ENCODE results near the gene GADL1.

GADL1 gene

DNA sequence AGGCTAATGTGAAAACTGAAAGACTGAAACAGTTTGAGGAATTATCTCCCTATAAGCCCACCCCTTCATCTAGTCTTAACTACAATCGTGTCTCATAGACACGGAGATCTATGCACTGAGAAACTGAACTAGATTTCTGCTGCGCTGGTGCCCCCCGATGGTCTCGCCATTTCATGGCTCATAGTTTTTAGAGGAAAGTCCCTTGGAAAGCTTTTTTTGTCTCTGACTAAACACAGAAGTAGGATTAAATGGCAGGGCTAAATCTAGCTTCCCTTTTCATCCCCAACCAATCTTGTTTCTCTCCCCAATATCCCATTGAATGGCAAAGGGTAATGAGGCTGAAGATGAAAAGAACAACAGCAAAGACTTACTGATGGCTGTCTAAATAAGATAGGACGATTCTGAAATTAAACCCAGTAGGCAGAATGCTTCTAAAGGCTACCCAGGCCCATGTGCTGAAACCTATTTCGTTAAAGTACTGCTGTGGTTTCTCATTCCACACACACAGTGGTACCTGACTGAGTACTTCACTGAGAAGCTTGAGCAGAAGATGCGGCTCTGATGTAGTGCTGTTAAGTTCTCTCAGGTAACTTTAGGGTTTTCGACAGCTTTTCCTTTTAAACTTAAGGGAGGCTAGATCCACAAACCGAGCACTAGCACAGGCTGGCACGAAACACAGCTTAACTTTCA is 142.7 kb downstream of the GADL1 start:
- peak; percentile 14 for DNase-seq (ENCODE audit: extremely low spot score)
- TF ChIP-seq NFRKB (IDR thresholded peaks at IDR 0.05) (no peak), FOXM1 (IDR thresholded peaks at IDR 0.05; ENCODE audit: borderline replicate concordance) (no peak)
- ChIA-PET POLR2A (no interaction called here), CTCF (interaction anchor here (0.7 kb wide), 1 partner anchor 709 kb away, joined by 3 read pairs; no protein-coding TSS in a partner anchor)

- POLR2A ChIA-PET, result no interaction called here
- CTCF ChIA-PET, result no interaction called here
- no peak for DNase-seq (ENCODE audit: extremely low spot score)
- TF ChIP-seq, protein P1, sequence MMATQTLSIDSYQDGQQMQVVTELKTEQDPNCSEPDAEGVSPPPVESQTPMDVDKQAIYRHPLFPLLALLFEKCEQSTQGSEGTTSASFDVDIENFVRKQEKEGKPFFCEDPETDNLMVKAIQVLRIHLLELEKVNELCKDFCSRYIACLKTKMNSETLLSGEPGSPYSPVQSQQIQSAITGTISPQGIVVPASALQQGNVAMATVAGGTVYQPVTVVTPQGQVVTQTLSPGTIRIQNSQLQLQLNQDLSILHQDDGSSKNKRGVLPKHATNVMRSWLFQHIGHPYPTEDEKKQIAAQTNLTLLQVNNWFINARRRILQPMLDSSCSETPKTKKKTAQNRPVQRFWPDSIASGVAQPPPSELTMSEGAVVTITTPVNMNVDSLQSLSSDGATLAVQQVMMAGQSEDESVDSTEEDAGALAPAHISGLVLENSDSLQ (IDR thresholded peaks at IDR 0.05), result peak; percentile 58; the same call in 1 of the 2 replicates
- TF ChIP-seq FOXA1 (IDR thresholded peaks at IDR 0.05), result no peak
Observed at GRCh38 chr3:30750967-30751366, 143.5 kb downstream of the GADL1 start.

DNA sequence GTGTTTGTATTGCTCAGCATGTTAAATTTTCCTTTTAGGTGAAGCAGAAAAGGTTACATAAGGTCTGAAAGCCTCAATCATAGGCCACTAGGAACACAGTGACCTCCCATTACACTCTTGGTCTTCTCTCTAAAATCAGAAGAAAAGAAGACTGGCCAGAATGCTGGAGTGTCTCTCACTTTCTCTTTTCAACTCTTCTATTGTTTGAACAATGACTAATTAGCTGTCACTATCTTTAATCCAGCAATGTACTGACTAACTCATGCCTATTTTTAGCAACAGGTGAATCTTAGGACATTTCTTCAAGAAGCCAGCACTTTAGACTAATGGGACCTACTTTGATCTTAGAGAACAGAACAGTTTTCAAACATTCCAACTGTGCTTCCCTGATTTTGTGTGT is 145.2 kb downstream of the GADL1 start:
- DNase-seq (ENCODE audit: extremely low spot score), result no peak
- POLR2A ChIA-PET, result no interaction called here
- TF ChIP-seq FOXA1 (IDR thresholded peaks at IDR 0.05) (no peak), SUZ12 (IDR thresholded peaks at IDR 0.05) (no peak), CTBP1 (IDR thresholded peaks at IDR 0.05; ENCODE audit: borderline replicate concordance) (no peak), HDGF (IDR thresholded peaks at IDR 0.05; ENCODE audit: borderline replicate concordance) (no peak), BHLHE40 (IDR thresholded peaks at IDR 0.05; ENCODE audit: borderline replicate concordance) (no peak)
- TF ChIP-seq, protein P1 (IDR thresholded peaks at IDR 0.05), result no peak
- CTCF ChIA-PET, result no interaction called here

- POLR2A ChIA-PET, result no interaction called here
- TF ChIP-seq FOXK2 (IDR thresholded peaks at IDR 0.05) (no peak), ARNT (IDR thresholded peaks at IDR 0.05) (no peak), HDGF (IDR thresholded peaks at IDR 0.05; ENCODE audit: borderline replicate concordance) (no peak), FOXM1 (IDR thresholded peaks at IDR 0.05; ENCODE audit: borderline replicate concordance) (no peak), ELF4 (IDR thresholded peaks at IDR 0.05) (no peak), SP1 (IDR thresholded peaks at IDR 0.05) (no peak), L3MBTL2 (conservative IDR thresholded peaks at IDR 0.05) (no peak), TARDBP (IDR thresholded peaks at IDR 0.05) (no peak), SUZ12 (IDR thresholded peaks at IDR 0.05) (no peak), BHLHE40 (IDR thresholded peaks at IDR 0.05; ENCODE audit: borderline replicate concordance) (no peak), NFRKB (IDR thresholded peaks at IDR 0.05) (no peak), LEF1 (IDR thresholded peaks at IDR 0.05; ENCODE audit: borderline replicate concordance) (no peak), CTBP1 (IDR thresholded peaks at IDR 0.05; ENCODE audit: borderline replicate concordance) (no peak), FOXA1 (IDR thresholded peaks at IDR 0.05) (no peak), ZNF384 (IDR thresholded peaks at IDR 0.05) (no peak)
- TF ChIP-seq, protein P1 (IDR thresholded peaks at IDR 0.05), result no peak
Observed at GRCh38 chr3:30747771-30748281, 146.6 kb downstream of the GADL1 start.

GRCh38 chr3:30743641-30744317 is 150.7 kb downstream of the GADL1 start:
- DNase-seq (ENCODE audit: extremely low spot score), result no peak
- ChIA-PET POLR2A (no interaction called here), CTCF (interaction anchor here (0.6 to 0.7 kb wide), 2 partner anchors 50 to 80 kb away, joined by 3 read pairs; no protein-coding TSS in a partner anchor)
- TF ChIP-seq SUZ12 (IDR thresholded peaks at IDR 0.05) (no peak), CTBP1 (IDR thresholded peaks at IDR 0.05; ENCODE audit: borderline replicate concordance) (no peak), FOXM1 (IDR thresholded peaks at IDR 0.05; ENCODE audit: borderline replicate concordance) (no peak), ELF4 (IDR thresholded peaks at IDR 0.05) (no peak), TARDBP (IDR thresholded peaks at IDR 0.05) (no peak), BHLHE40 (IDR thresholded peaks at IDR 0.05; ENCODE audit: borderline replicate concordance) (no peak), ZNF384 (IDR thresholded peaks at IDR 0.05) (no peak), FOXK2 (IDR thresholded peaks at IDR 0.05) (no peak), L3MBTL2 (conservative IDR thresholded peaks at IDR 0.05) (no peak), ARNT (IDR thresholded peaks at IDR 0.05) (no peak), FOXA1 (IDR thresholded peaks at IDR 0.05) (no peak), HDGF (IDR thresholded peaks at IDR 0.05; ENCODE audit: borderline replicate concordance) (no peak), NFRKB (IDR thresholded peaks at IDR 0.05) (no peak)

More at GRCh38 chr3:30747771-30748281, 146.6 kb downstream of the GADL1 start:
- DNase-seq (ENCODE audit: extremely low spot score), result peak; percentile 15
- CTCF ChIA-PET, result interaction anchor here (0.7 to 0.9 kb wide), 2 partner anchors 192 to 705 kb away, joined by 3 read pairs; no protein-coding TSS in a partner anchor

DNA sequence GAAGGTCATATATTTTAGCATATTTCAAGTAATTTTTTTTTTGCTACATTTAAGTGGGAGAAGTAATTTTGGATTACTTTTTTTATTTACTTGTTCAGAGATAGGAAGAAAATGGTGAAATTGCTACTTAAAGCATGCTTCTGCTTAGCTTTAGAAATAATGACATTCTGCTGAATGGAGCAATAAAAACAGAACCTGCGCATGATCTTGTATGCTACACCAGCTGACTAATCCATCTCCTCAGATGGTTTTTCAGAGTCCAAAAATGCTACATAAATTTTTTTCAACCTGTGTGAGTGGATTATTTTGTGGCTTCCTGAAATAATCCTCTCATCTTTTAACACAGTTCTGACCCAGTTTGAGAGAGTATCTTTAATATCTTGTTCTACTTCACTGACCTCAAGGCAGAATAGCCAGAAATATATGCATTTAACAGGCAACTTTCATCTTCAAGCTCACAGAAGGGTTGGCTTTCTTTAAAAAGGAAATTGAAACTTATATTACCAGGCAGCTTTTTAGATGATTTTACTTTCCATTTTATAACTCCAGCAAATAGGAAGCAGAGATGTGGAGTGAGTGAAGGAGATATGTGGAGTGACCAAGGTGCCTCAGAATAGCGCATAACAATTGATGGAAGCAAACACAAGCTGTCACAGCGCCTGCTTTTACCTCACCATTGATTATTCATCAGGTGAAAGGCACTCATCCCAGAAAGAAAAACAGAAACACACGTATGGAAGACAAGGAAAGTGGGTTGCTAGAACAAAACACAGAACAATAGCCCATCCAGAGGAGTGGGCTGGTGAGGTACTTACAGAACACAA is 151.5 kb downstream of the GADL1 start:
- ChIA-PET POLR2A (no interaction called here), CTCF (no interaction called here)
- TF ChIP-seq FOXA1 (IDR thresholded peaks at IDR 0.05), result no peak
- no peak for TF ChIP-seq NFRKB (IDR thresholded peaks at IDR 0.05)
- no peak for TF ChIP-seq LEF1 (IDR thresholded peaks at IDR 0.05; ENCODE audit: borderline replicate concordance)
- TF ChIP-seq ARNT (IDR thresholded peaks at IDR 0.05), result no peak
- TF ChIP-seq ZNF384 (IDR thresholded peaks at IDR 0.05), result no peak
- no peak for TF ChIP-seq BHLHE40 (IDR thresholded peaks at IDR 0.05; ENCODE audit: borderline replicate concordance)
- no peak for TF ChIP-seq ELF4 (IDR thresholded peaks at IDR 0.05)
- TF ChIP-seq SUZ12 (IDR thresholded peaks at IDR 0.05), result no peak
- no peak for TF ChIP-seq HDGF (IDR thresholded peaks at IDR 0.05; ENCODE audit: borderline replicate concordance)
- no peak for TF ChIP-seq CTBP1 (IDR thresholded peaks at IDR 0.05; ENCODE audit: borderline replicate concordance)
- no peak for TF ChIP-seq FOXM1 (IDR thresholded peaks at IDR 0.05; ENCODE audit: borderline replicate concordance)
- no peak for TF ChIP-seq TARDBP (IDR thresholded peaks at IDR 0.05)
- no peak for TF ChIP-seq FOXK2 (IDR thresholded peaks at IDR 0.05)
- no peak for TF ChIP-seq L3MBTL2 (conservative IDR thresholded peaks at IDR 0.05)
- no peak for DNase-seq (ENCODE audit: extremely low spot score)
